HepG2 (cell line): ENCODE data around the gene ZNF444. TPM values are rescaled to one million over a fixed set of nuclear protein-coding genes. Genes with fewer than 3 reads are reported as not detected.

Source experiments
- ATF7-NPFF ChIP-seq: sonication (generic); formaldehyde crosslinking; IDR thresholded peaks from 2 replicates; pipeline ENCODE4 v1.8.1; 2023; ENCODE audit warnings: mild to moderate bottlenecking, low read depth, missing genetic modification reagents, moderate library complexity
- CCAR2 ChIP-seq: fragments of 200-400 bp; formaldehyde crosslinking; optimal IDR thresholded peaks from 2 replicates; pipeline ENCODE3; 2018; ENCODE audit warnings: low read depth, mild to moderate bottlenecking, low read length, moderate library complexity
- FOSL2 ChIP-seq: sonication (generic); formaldehyde crosslinking; IDR thresholded peaks from 2 replicates; pipeline ENCODE4 v1.4.0; 2020; ENCODE audit warnings: missing genetic modification reagents
- HNRNPK ChIP-seq: fragments of 200-400 bp; formaldehyde crosslinking; IDR thresholded peaks from 2 replicates; pipeline ENCODE4 v1.6.1; 2018; ENCODE audit warnings: low read length, low read depth, moderate library complexity, mild to moderate bottlenecking; ENCODE audit not compliant: poor library complexity, severe bottlenecking
- KDM3A ChIP-seq: IDR thresholded peaks from 2 replicates; pipeline ENCODE4 v1.6.1; 2018; ENCODE audit warnings: low read depth, missing compliant biosample characterization
- MAX ChIP-seq: IDR thresholded peaks from 2 replicates; pipeline ENCODE4 v1.6.1; 2012; ENCODE audit warnings: inconsistent platforms
- NFE2L2 ChIP-seq: fragments of 150-350 bp; IDR thresholded peaks from 2 replicates; pipeline ENCODE4 v1.6.1; 2014; ENCODE audit warnings: low read length
- PRMT3 ChIP-seq: sonication (generic); formaldehyde crosslinking; IDR thresholded peaks from 2 replicates; pipeline ENCODE4 v1.8.1; 2022; ENCODE audit warnings: low read depth, mild to moderate bottlenecking, moderate library complexity, missing genetic modification reagents, borderline replicate concordance
- TBL1XR1 ChIP-seq: fragments of 150-350 bp; IDR thresholded peaks from 2 replicates; pipeline ENCODE4 v1.6.1; 2014; ENCODE audit warnings: borderline replicate concordance, low read length; ENCODE audit not compliant: partially characterized antibody
- XBP1 ChIP-seq: sonication (generic); formaldehyde crosslinking; IDR thresholded peaks from 2 replicates; pipeline ENCODE4 v1.5.0; 2020; ENCODE audit warnings: missing genetic modification reagents
- ZBTB20 ChIP-seq: sonication (generic); formaldehyde crosslinking; IDR thresholded peaks from 2 replicates; pipeline ENCODE4 v1.8.1; 2023; ENCODE audit warnings: missing genetic modification reagents, low read depth, mild to moderate bottlenecking, borderline replicate concordance
- ZBTB42 ChIP-seq: sonication (generic); formaldehyde crosslinking; IDR thresholded peaks from 2 replicates; pipeline ENCODE4 v1.5.0; 2020; ENCODE audit warnings: mild to moderate bottlenecking, missing genetic modification reagents
- ZFP91 ChIP-seq: sonication (generic); formaldehyde crosslinking; IDR thresholded peaks from 2 replicates; pipeline ENCODE4 v1.9.0; 2022; ENCODE audit warnings: missing genetic modification reagents, mild to moderate bottlenecking, borderline replicate concordance
- ZGPAT ChIP-seq: IDR thresholded peaks from 2 replicates; pipeline ENCODE4 v1.6.1; 2016; ENCODE audit warnings: mild to moderate bottlenecking
- ZKSCAN8 ChIP-seq: IDR thresholded peaks from 2 replicates; pipeline ENCODE4 v1.6.1; 2016; ENCODE audit warnings: borderline replicate concordance, missing genetic modification reagents, missing compliant biosample characterization
- ZMAT5 ChIP-seq: sonication (generic); formaldehyde crosslinking; IDR thresholded peaks from 2 replicates; pipeline ENCODE4 v1.5.0; 2020; ENCODE audit warnings: mild to moderate bottlenecking, low read depth, missing genetic modification reagents, borderline replicate concordance
- ZNF20 ChIP-seq: sonication (generic); formaldehyde crosslinking; IDR thresholded peaks from 2 replicates; pipeline ENCODE4 v1.4.0; 2020; ENCODE audit warnings: mild to moderate bottlenecking, moderate library complexity, missing genetic modification reagents
- ZNF383 ChIP-seq: sonication (generic); formaldehyde crosslinking; IDR thresholded peaks from 2 replicates; pipeline ENCODE4 v1.4.0; 2020; ENCODE audit warnings: missing genetic modification reagents, mild to moderate bottlenecking, borderline replicate concordance
- ZNF414 ChIP-seq: sonication (generic); formaldehyde crosslinking; IDR thresholded peaks from 2 replicates; pipeline ENCODE4 v1.5.0; 2020; ENCODE audit warnings: missing genetic modification reagents
- ZNF530 ChIP-seq: sonication (generic); formaldehyde crosslinking; IDR thresholded peaks from 2 replicates; pipeline ENCODE4 v1.5.0; 2020; ENCODE audit warnings: low read depth, mild to moderate bottlenecking, missing genetic modification reagents
- ZNF550 ChIP-seq: sonication (generic); formaldehyde crosslinking; IDR thresholded peaks from 2 replicates; pipeline ENCODE4 v1.4.0; 2020; ENCODE audit warnings: mild to moderate bottlenecking, missing genetic modification reagents, borderline replicate concordance
- ZNF7 ChIP-seq: IDR thresholded peaks from 2 replicates; pipeline ENCODE4 v1.6.1; 2016; ENCODE audit warnings: missing biosample characterization, missing genetic modification reagents
- ZNF780A ChIP-seq: sonication (generic); formaldehyde crosslinking; IDR thresholded peaks from 2 replicates; pipeline ENCODE4 v1.8.0; 2022; ENCODE audit warnings: mild to moderate bottlenecking, missing genetic modification reagents, moderate library complexity
- ZNF841 ChIP-seq: sonication (generic); formaldehyde crosslinking; IDR thresholded peaks from 2 replicates; pipeline ENCODE4 v1.8.1; 2023; ENCODE audit warnings: missing genetic modification reagents, borderline replicate concordance
- polyA plus RNA-seq, 8 experiments: library from polyadenylated mRNA; depleted of rRNA in 3 of 8; stranded (reverse) in 7 of 8; unstranded in 1 of 8; fragments of >200 nt; fragmentation: Illumina TruSeq in 4 of 8; extraction: Trizol in 4 of 8; gene quantifications; 2 replicates each; pipeline versions ENCODE4 v1.2.1 to v1.2.3, GENCODE V29; 2011 to 2016; ENCODE audit warnings: low read depth in 4 of 8, missing spikeins in 1 of 8, mixed read lengths in 1 of 8; ENCODE audit not compliant: insufficient read depth in 1 of 8
- total RNA-seq, 5 experiments: library from RNA; depleted of rRNA; stranded (reverse); fragments of >200 nt; fragmentation: Illumina TruSeq; extraction: Trizol; gene quantifications; 2 replicates each; pipeline ENCODE4 v1.2.3, GENCODE V29; 2016; ENCODE audit warnings: low read depth in 1 of 5

The ZNF444 gene
- total and polyA plus RNA-seq, 2 of the 13 experiments (the other 11 are each of a cell fraction or from before 2014, with no cell fraction given): 27.4 to 30.3 TPM

GRCh38 chr19:56140583-56141416, at the start of gene ZNF444 (continued):
- TF ChIP-seq ZFP91 (CRISPR knock-in tag) (peak; percentile 70; the same call in 1 of the 2 replicates), HNRNPK (no peak), ZBTB42 (CRISPR knock-in tag) (no peak), FOSL2 (CRISPR knock-in tag) (no peak), CCAR2 (no peak), ZNF383 (CRISPR knock-in tag) (no peak), PRMT3 (CRISPR knock-in tag) (no peak), MAX (peak; percentile 51; the same call in 1 of the 2 replicates), XBP1 (CRISPR knock-in tag) (no peak), ZKSCAN8 (CRISPR knock-in tag) (peak; percentile 26; the same call in 1 of the 2 replicates), ZNF20 (no peak), ZNF841 (CRISPR knock-in tag) (no peak), ZGPAT (CRISPR knock-in tag) (peak; percentile 49), ATF7-NPFF (CRISPR knock-in tag) (no peak), ZNF780A (CRISPR knock-in tag) (no peak), ZNF414 (CRISPR knock-in tag) (peak; percentile 62; the same call in 1 of the 2 replicates), ZBTB20 (CRISPR knock-in tag) (no peak), ZMAT5 (CRISPR knock-in tag) (no peak), TBL1XR1 (peak; percentile 65), NFE2L2 (no peak), ZNF530 (CRISPR knock-in tag) (no peak), KDM3A (no peak), ZNF7 (CRISPR knock-in tag) (no peak), ZNF550 (no peak)
